Measurements from ENCODE around the gene RNF25.

Gene RNF25

GRCh38 chr2:218621007-218621406, 50.8 kb downstream of the RNF25 start:
- no peak for DNase-seq

- DNase-seq: no peak
Measured at GRCh38 chr2:218618102-218618860, 53.5 kb downstream of the RNF25 start.

- DNase-seq: no peak
Measured at GRCh38 chr2:218615868-218616315, 55.9 kb downstream of the RNF25 start.
